ENCODE measurements around the gene FOXO3. TPM values are rescaled to one million over a fixed set of nuclear protein-coding genes. Genes with fewer than 3 reads are reported as not detected.

FOXO3 gene
- total and polyA plus RNA-seq, 2 of the 13 experiments (the other 11 are each of a cell fraction or from before 2014, with no cell fraction given), result 16.0 to 22.5 TPM

- TF ChIP-seq ZNF609 (CRISPR knock-in tag; IDR thresholded peaks at IDR 0.05; ENCODE audit: borderline replicate concordance) (no peak), TARDBP (CRISPR knock-in tag; IDR thresholded peaks at IDR 0.05) (0 out of 2 replicates have a peak, but pooled peaks have one; percentile 36), FOXM1 (CRISPR knock-in tag; IDR thresholded peaks at IDR 0.05) (no peak), ZMYM3 (CRISPR knock-in tag; IDR thresholded peaks at IDR 0.05) (peak; percentile 45; the same call in 1 of the 2 replicates), SALL1 (CRISPR knock-in tag; IDR thresholded peaks at IDR 0.05) (peak; percentile 56), ZNF264 (CRISPR knock-in tag; IDR thresholded peaks at IDR 0.05) (no peak), IRF2 (CRISPR knock-in tag; IDR thresholded peaks at IDR 0.05) (peak; percentile 20; the same call in 1 of the 2 replicates)
Measured at GRCh38 chr6:108721286-108721685, 160.6 kb downstream of the FOXO3 start (continued).

DNA sequence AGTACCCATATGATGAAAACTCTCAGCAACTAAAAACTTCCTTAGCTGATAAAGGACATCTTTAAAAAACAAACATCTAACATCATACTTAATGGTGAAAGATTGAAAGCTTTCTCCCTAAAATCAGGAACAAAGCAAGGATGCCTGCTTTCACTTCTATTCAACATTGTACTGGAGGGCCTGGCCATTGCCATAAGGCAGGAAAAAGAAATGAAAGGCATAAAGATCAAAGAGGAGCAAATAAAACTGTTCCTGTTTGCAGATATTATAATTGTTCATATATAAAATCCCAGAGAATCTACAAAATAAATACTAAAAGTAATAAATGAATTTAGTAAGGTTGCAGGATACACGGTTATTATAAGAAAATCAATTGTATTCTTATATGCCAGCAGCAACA is 162.9 kb downstream of the FOXO3 start:
- H3K27me3 ChIP-seq (ENCODE audit: control insufficient read depth in 1 of 2, insufficient read depth in 2 of 2, low read length in 2 of 2), result peaks cover 0 to 2% of the 10 kb centered on the region in 2 experiments; a peak in 1 of 5 replicates
- FAIRE-seq (no peak), ATAC-seq (no peak), DNase-seq (ENCODE audit: low spot score) (no peak)
- no peaks in the 10 kb centered on the region for H3K36me3 ChIP-seq (replicated peaks in 1 of 2; ENCODE audit: control insufficient read depth in 1 of 2, insufficient read depth in 2 of 2, low read length in 2 of 2)
- intact Hi-C loops (cut with micrococcal nuclease; ENCODE audit: unreplicated experiment), result no loop called here
- no peak for TF ChIP-seq DBP (CRISPR knock-in tag; IDR thresholded peaks at IDR 0.05; ENCODE audit: not compliant biosample characterization)
- TF ChIP-seq, protein P1, sequence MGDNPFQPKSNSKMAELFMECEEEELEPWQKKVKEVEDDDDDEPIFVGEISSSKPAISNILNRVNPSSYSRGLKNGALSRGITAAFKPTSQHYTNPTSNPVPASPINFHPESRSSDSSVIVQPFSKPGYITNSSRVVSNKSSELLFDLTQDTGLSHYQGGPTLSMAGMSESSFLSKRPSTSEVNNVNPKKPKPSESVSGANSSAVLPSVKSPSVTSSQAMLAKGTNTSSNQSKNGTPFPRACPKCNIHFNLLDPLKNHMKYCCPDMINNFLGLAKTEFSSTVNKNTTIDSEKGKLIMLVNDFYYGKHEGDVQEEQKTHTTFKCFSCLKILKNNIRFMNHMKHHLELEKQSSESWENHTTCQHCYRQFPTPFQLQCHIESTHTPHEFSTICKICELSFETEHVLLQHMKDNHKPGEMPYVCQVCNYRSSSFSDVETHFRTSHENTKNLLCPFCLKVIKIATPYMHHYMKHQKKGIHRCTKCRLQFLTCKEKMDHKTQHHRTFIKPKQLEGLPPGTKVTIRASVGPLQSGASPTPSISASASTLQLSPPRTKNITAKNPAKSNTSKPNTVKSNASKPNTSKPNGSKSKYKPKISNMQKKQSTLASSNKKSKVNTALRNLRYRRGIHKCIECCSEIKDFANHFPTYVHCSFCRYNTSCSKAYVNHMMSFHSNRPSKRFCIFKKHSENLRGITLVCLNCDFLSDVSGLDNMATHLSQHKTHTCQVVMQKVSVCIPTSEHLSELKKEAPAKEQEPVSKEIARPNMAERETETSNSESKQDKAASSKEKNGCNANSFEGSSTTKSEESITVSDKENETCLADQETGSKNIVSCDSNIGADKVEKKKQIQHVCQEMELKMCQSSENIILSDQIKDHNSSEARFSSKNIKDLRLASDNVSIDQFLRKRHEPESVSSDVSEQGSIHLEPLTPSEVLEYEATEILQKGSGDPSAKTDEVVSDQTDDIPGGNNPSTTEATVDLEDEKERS (CRISPR knock-in tag; IDR thresholded peaks at IDR 0.05), result peak; percentile 75
- H3K27ac ChIP-seq (ENCODE audit: extremely low read length, insufficient read depth, low read length), result no peak overlapping the region
- peaks cover 14% of the 10 kb centered on the region for H3K9me3 ChIP-seq (ENCODE audit: low read length)
- no peak overlapping the region for H3K4me2 ChIP-seq (ENCODE audit: low read depth, low read length)
- in situ Hi-C loops (cut with HindIII; ENCODE audit: extremely low pct_ligation_motif_present, low pct_unique_long_range_greater_than_20kb), result no loop called here
- H3K4me1 ChIP-seq (ENCODE audit: insufficient read depth, low read length), result peaks cover 43% of the 10 kb centered on the region
- ChIA-PET POLR2A (no interaction called here), CTCF (ENCODE audit: low intra/inter-chr PET ratio, low total read pairs) (no interaction called here)
- H4K20me1 ChIP-seq (ENCODE audit: insufficient read depth, low read length), result no peaks in the 10 kb centered on the region
- no peaks in the 10 kb centered on the region for H3K79me2 ChIP-seq (ENCODE audit: insufficient read depth, low read length)
- H3K4me3 ChIP-seq (replicated peaks in 1 of 3; ENCODE audit: insufficient read depth in 1 of 3, low read depth in 2 of 3, low read length in 3 of 3), result no peak overlapping the region
- no peak overlapping the region for H2AFZ ChIP-seq (ENCODE audit: low read length)
- no TSS peak for BruUV-seq (replicated peaks)
- WGBS (ENCODE audit: low lambda C conversion rate), result 90% methylated on average over 1 of the region's 1 CpG
- no peak overlapping the region for H3K9ac ChIP-seq (ENCODE audit: insufficient read depth, low read depth, low read length)
